Thyroid gland (tissue), 4 donors: Measurements from ENCODE around the gene VRK3.

Experiments used
- POLR2A ChIP-seq, 2 donors: fragments of 450-650 bp; IDR thresholded peaks; one replicate each; pipeline ENCODE4 v1.6.1; 2017; ENCODE audit warnings: antibody characterized with exemption in 2 of 2, mild to moderate bottlenecking in 2 of 2, moderate library complexity in 1 of 2
- TF ChIP-seq, protein P1 (sequence below), 6 experiments: fragments of 200-600 bp in 3 of 6; fragments of 450-650 bp in 3 of 6; sonication (generic) in 3 of 6; IDR thresholded peaks; one replicate each; pipeline ENCODE4 v1.5.1; 2016 to 2019; ENCODE audit warnings: antibody characterized with exemption in 6 of 6, mild to moderate bottlenecking in 2 of 6, inconsistent platforms in 1 of 6, moderate library complexity in 1 of 6

DNA sequence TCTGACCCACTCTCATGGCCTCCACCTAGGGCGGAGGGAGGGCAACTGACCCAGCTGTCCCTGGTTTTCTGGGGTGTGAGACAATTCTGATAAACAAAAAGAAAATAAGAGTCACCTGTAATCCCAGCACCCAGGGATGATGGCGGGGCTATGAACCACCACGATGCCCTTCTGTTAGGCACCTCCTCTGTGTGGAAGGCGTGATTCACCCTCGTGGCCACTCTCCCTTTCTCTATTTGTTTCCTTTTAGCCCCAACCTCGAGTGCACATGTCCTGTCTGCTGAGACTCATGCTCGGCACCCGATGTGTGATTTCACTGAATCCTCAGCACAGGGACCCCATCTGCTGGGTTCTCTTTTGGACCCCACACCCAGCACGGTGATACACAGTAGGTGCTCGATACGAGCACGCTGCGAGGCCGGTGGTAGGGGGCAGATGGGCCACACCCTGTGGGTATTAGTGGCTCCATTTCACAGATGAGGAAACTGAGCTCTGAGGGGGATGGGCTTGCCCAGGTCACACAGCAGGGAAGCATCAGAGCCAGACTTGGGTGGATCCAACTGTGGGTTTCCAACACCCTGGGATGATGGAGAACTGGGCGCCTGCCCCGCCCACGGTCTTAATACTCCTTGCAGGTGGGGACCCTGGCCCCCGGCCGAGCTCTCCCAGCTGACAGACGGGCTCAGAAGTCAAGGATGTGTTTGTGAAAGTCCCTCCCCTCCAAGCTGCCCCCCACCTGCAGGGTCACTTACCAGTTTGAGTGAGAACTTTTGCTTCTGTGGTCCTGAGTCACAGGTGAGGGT lies 24.9 kb downstream of the VRK3 start:
- TF ChIP-seq, protein P1, sequence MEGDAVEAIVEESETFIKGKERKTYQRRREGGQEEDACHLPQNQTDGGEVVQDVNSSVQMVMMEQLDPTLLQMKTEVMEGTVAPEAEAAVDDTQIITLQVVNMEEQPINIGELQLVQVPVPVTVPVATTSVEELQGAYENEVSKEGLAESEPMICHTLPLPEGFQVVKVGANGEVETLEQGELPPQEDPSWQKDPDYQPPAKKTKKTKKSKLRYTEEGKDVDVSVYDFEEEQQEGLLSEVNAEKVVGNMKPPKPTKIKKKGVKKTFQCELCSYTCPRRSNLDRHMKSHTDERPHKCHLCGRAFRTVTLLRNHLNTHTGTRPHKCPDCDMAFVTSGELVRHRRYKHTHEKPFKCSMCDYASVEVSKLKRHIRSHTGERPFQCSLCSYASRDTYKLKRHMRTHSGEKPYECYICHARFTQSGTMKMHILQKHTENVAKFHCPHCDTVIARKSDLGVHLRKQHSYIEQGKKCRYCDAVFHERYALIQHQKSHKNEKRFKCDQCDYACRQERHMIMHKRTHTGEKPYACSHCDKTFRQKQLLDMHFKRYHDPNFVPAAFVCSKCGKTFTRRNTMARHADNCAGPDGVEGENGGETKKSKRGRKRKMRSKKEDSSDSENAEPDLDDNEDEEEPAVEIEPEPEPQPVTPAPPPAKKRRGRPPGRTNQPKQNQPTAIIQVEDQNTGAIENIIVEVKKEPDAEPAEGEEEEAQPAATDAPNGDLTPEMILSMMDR (IDR thresholded peaks at IDR 0.05) = no peak
- TF ChIP-seq POLR2A (IDR thresholded peaks at IDR 0.05) = no peak
